PC-9 (cell line): ENCODE results near the gene MAML3. TPM values are rescaled to one million over a fixed set of nuclear protein-coding genes. Genes with fewer than 3 reads are reported as not detected.
"Not testable (repeated sequence)": the region's sequence is repeated elsewhere in the genome, so short reads cannot be mapped to it uniquely, and the experiment has no call there.

Source experiments
- BruUV-seq: library from RNA; stranded (reverse); fragments of 400-500 nt; replicated peaks from 2 replicates; lab custom pipeline; 2021; lab: Mats Ljungman, UMichigan
- CTCF ChIA-PET: fragments of 300-600 bp; sonication (Branson Sonifier 250); formaldehyde crosslinking; loops from one replicate; lab custom pipeline; 2022; ENCODE audit warnings: antibody characterized with exemption; lab: Charles Lee
- POLR2A ChIA-PET: fragments of 300-600 bp; sonication (Branson Sonifier 250); formaldehyde crosslinking; loops from one replicate; lab custom pipeline; 2022; ENCODE audit warnings: antibody characterized with exemption; ENCODE audit not compliant: unreplicated experiment; lab: Charles Lee
- DNase-seq, 2 experiments: peaks; one replicate each; pipeline versions ENCODE4 v3.0.0 to v3.0.0-alpha.2; 2015 to 2022; ENCODE audit warnings: mixed read lengths in 1 of 2
- H2AFZ ChIP-seq: fragments of 200-600 bp; sonication (generic); 2 replicates; pipeline ENCODE4 v1.8.1; 2017; ENCODE audit warnings: antibody characterized with exemption
- H3F3A ChIP-seq: fragments of 200-600 bp; sonication (generic); 2 replicates; pipeline ENCODE4 v1.8.1; 2017; ENCODE audit warnings: antibody characterized with exemption, mild to moderate bottlenecking, low read depth; ENCODE audit not compliant: insufficient read depth
- H3K27ac ChIP-seq: fragments of 200-600 bp; sonication (generic); 2 replicates; pipeline ENCODE4 v1.6.1; 2016; ENCODE audit warnings: mixed run types
- H3K27me3 ChIP-seq: fragments of 200-600 bp; sonication (generic); 2 replicates; pipeline ENCODE4 v1.6.1; 2016; ENCODE audit warnings: low read depth, mixed run types; ENCODE audit not compliant: insufficient read depth
- H3K36me3 ChIP-seq: fragments of 200-600 bp; sonication (generic); 2 replicates; pipeline ENCODE4 v1.6.1; 2016; ENCODE audit warnings: low read depth, mixed run types
- H3K4me1 ChIP-seq: fragments of 200-600 bp; sonication (generic); replicated peaks from 2 replicates; pipeline ENCODE4 v1.6.1; 2016; ENCODE audit warnings: mixed run types; ENCODE audit not compliant: insufficient read depth
- H3K4me2 ChIP-seq: fragments of 200-600 bp; sonication (generic); 2 replicates; pipeline ENCODE4 v1.6.1; 2017; ENCODE audit warnings: mixed run types
- H3K4me3 ChIP-seq: fragments of 200-600 bp; sonication (generic); 2 replicates; pipeline ENCODE4 v1.6.1; 2016; ENCODE audit warnings: mixed run types
- H3K79me2 ChIP-seq: fragments of 200-600 bp; sonication (generic); 2 replicates; pipeline ENCODE4 v1.6.1; 2017; ENCODE audit warnings: low read depth, mixed run types
- H3K9me2 ChIP-seq: fragments of 200-600 bp; sonication (generic); 2 replicates; pipeline ENCODE4 v1.8.1; 2017; ENCODE audit warnings: mild to moderate bottlenecking; ENCODE audit not compliant: insufficient read depth
- H3K9me3 ChIP-seq: fragments of 200-600 bp; sonication (generic); 2 replicates; pipeline ENCODE4 v1.8.1; 2016; ENCODE audit warnings: low read depth; ENCODE audit not compliant: insufficient read depth
- H4K20me1 ChIP-seq: fragments of 200-600 bp; sonication (generic); 2 replicates; pipeline ENCODE4 v1.8.1; 2017; ENCODE audit not compliant: insufficient read depth
- CTCF ChIP-seq: fragments of 200-600 bp; sonication (generic); conservative IDR thresholded peaks from 2 replicates; pipeline ENCODE4 v1.6.1; 2017; ENCODE audit warnings: mixed run types, antibody characterized with exemption, mild to moderate bottlenecking, moderate library complexity
- EZH2 ChIP-seq: fragments of 200-600 bp; sonication (generic); IDR thresholded peaks from 2 replicates; pipeline ENCODE4 v1.8.0; 2017; ENCODE audit warnings: antibody characterized with exemption, low read depth
- intact Hi-C: fragments of 100-400 bp; cut with micrococcal nuclease; formaldehyde crosslinking; loops from one replicate; pipeline ENCODE4 v1.10.0; 2022; ENCODE audit not compliant: unreplicated experiment
- total RNA-seq: library from RNA; stranded (reverse); gene quantifications from 2 replicates; pipeline ENCODE4 v1.2.3, GENCODE V29; 2021

MAML3 gene
- total RNA-seq, 1 experiment from 2014 or later = 15.2 TPM

- ChIA-PET POLR2A (no interaction called here), CTCF (no interaction called here)
- no peak overlapping the region for H3K27ac ChIP-seq
- H3K27me3 ChIP-seq = no peaks in the 10 kb centered on the region
- H4K20me1 ChIP-seq = no peaks in the 10 kb centered on the region
- H3K4me1 ChIP-seq = 0 out of 2 replicates have a peak, but pooled peaks cover 7% of the 10 kb centered on the region
- H3K9me2 ChIP-seq = no peaks in the 10 kb centered on the region
- no peaks in the 10 kb centered on the region for H3K9me3 ChIP-seq
- no peak for DNase-seq
- H3K79me2 ChIP-seq = no peaks in the 10 kb centered on the region; the same call in 1 of the 2 replicates
- no peaks in the 10 kb centered on the region for H3F3A ChIP-seq
- no peak for TF ChIP-seq EZH2
- no peak overlapping the region for H3K4me3 ChIP-seq
- no TSS peak for BruUV-seq
- no peaks in the 10 kb centered on the region for H3K36me3 ChIP-seq
- H3K4me2 ChIP-seq = no peak overlapping the region
- H2AFZ ChIP-seq = no peak overlapping the region
- intact Hi-C loops = no loop called here
Measured at GRCh38 chr4:139950568-139950967, 203.4 kb downstream of the MAML3 start.

DNA sequence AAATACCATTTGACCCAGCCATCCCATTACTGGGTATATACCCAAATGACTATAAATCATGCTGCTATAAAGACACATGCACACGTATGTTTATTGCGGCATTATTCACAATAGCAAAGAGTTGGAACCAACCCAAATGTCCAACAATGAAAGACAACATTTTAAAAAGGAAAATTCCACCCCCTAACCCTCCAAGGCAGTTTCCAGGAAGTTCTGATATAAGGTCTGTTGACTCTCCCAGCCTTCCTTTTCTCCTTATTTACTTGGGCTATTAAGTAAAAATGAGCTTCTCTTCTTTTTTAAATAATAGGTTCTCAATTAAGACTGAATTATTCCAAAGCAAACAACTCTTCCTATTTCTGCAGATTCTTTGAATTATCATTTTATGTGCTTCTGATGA, 209.1 kb downstream of the MAML3 start:
- H3K9me2 ChIP-seq, H3K36me3 ChIP-seq, H2AFZ ChIP-seq, intact Hi-C loops, DNase-seq, H4K20me1 ChIP-seq, H3F3A ChIP-seq, H3K27ac ChIP-seq, H3K9me3 ChIP-seq, H3K4me1 ChIP-seq, H3K27me3 ChIP-seq, CTCF ChIA-PET, H3K79me2 ChIP-seq, H3K4me2 ChIP-seq, H3K4me3 ChIP-seq, POLR2A ChIA-PET, BruUV-seq: not testable (repeated sequence)

GRCh38 chr4:139943277-139943676, 210.7 kb downstream of the MAML3 start:
- no peaks in the 10 kb centered on the region for H3K27me3 ChIP-seq
- intact Hi-C loops = no loop called here
- TF ChIP-seq EZH2 = no peak
- H3K4me1 ChIP-seq = 0 out of 2 replicates have a peak, but pooled peaks cover 7% of the 10 kb centered on the region
- no peak overlapping the region for H3K27ac ChIP-seq
- ChIA-PET POLR2A (no interaction called here), CTCF (no interaction called here)
- no peaks in the 10 kb centered on the region for H3K9me3 ChIP-seq
- no peak overlapping the region for H3K4me3 ChIP-seq
- no TSS peak for BruUV-seq
- no peaks in the 10 kb centered on the region for H3F3A ChIP-seq
- no peak for DNase-seq
- H3K4me2 ChIP-seq = no peak overlapping the region
- H2AFZ ChIP-seq = no peak overlapping the region
- H3K36me3 ChIP-seq = no peaks in the 10 kb centered on the region
- H3K79me2 ChIP-seq = no peaks in the 10 kb centered on the region
- no peaks in the 10 kb centered on the region for H3K9me2 ChIP-seq
- H4K20me1 ChIP-seq = no peaks in the 10 kb centered on the region

GRCh38 chr4:139942241-139942640, 211.7 kb downstream of the MAML3 start:
- no peak for DNase-seq
- CTCF ChIA-PET = interaction anchor here (0.7 kb wide), 1 partner anchor 22 kb away, joined by 3 read pairs; no protein-coding TSS in a partner anchor

GRCh38 chr4:139940600-139940999, 213.4 kb downstream of the MAML3 start:
- POLR2A ChIA-PET = interaction anchor here (0.5 kb wide), 1 partner anchor 895 kb away, joined by 16 read pairs; no protein-coding TSS in a partner anchor
- CTCF ChIA-PET = no interaction called here
- H3K27me3 ChIP-seq = no peaks in the 10 kb centered on the region
- TF ChIP-seq EZH2 = no peak
- no peak for TF ChIP-seq CTCF
- H2AFZ ChIP-seq = no peak overlapping the region
- no peaks in the 10 kb centered on the region for H3K9me2 ChIP-seq
- H3K4me1 ChIP-seq = no peaks in the 10 kb centered on the region
- no peak overlapping the region for H3K27ac ChIP-seq
- H4K20me1 ChIP-seq = no peaks in the 10 kb centered on the region
- no peaks in the 10 kb centered on the region for H3K36me3 ChIP-seq
- no peaks in the 10 kb centered on the region for H3K9me3 ChIP-seq
- no peak for DNase-seq
- H3K4me2 ChIP-seq = no peak overlapping the region
- intact Hi-C loops = no loop called here
- no TSS peak for BruUV-seq
- H3F3A ChIP-seq = no peaks in the 10 kb centered on the region; the same call in 1 of the 2 replicates
- no peak overlapping the region for H3K4me3 ChIP-seq
- no peaks in the 10 kb centered on the region for H3K79me2 ChIP-seq

More at GRCh38 chr4:139942241-139942640, 211.7 kb downstream of the MAML3 start:
- intact Hi-C loops = no loop called here
- POLR2A ChIA-PET = no interaction called here
- Histone ChIP-seq H3K27ac (no peak overlapping the region), H3K4me1 (0 out of 2 replicates have a peak, but pooled peaks cover 5% of the 10 kb centered on the region), H3K27me3 (no peaks in the 10 kb centered on the region), H3K79me2 (no peaks in the 10 kb centered on the region), H3F3A (no peaks in the 10 kb centered on the region), H4K20me1 (no peaks in the 10 kb centered on the region), H3K4me2 (no peak overlapping the region), H3K9me3 (no peaks in the 10 kb centered on the region), H3K4me3 (no peak overlapping the region), H3K36me3 (no peaks in the 10 kb centered on the region), H3K9me2 (no peaks in the 10 kb centered on the region), H2AFZ (no peak overlapping the region)
- TF ChIP-seq EZH2 = no peak
- no TSS peak for BruUV-seq
